DMS53 treated with DMSO at 0.1 percent for 48 hours (cell line): ENCODE data around the gene MPPED1.

Experiments
- DNase-seq: peaks from one replicate; lab custom pipeline; 2025; ENCODE audit not compliant: unreplicated experiment; lab: John Stamatoyannopoulos, UW

Gene MPPED1

GRCh38 chr22:43491177-43491576 is 79.4 kb downstream of the MPPED1 start:
- no peak for DNase-seq

GRCh38 chr22:43491737-43492136 is 79.9 kb downstream of the MPPED1 start:
- no peak for DNase-seq

- DNase-seq, result no peak
These were observed 81.5 kb downstream of the MPPED1 start for GRCh38 chr22:43493297-43493696.

GRCh38 chr22:43497956-43498855 is 86.4 kb downstream of the MPPED1 start:
- no peak for DNase-seq

- no peak for DNase-seq
These were observed 87.0 kb downstream of the MPPED1 start for GRCh38 chr22:43498856-43499253.

GRCh38 chr22:43500792-43501785 is 89.3 kb downstream of the MPPED1 start:
- no peak for DNase-seq

- DNase-seq, result no peak
These were observed 90.1 kb downstream of the MPPED1 start for GRCh38 chr22:43501878-43502277.

GRCh38 chr22:43502306-43502874 is 90.6 kb downstream of the MPPED1 start:
- DNase-seq, result no peak

GRCh38 chr22:43504068-43504467 is 92.3 kb downstream of the MPPED1 start:
- DNase-seq, result no peak

- no peak for DNase-seq
These were observed 93.0 kb downstream of the MPPED1 start for GRCh38 chr22:43504666-43505261.

- no peak for DNase-seq
These were observed 93.6 kb downstream of the MPPED1 start for GRCh38 chr22:43505423-43505822.

GRCh38 chr22:43505896-43506295 is 94.1 kb downstream of the MPPED1 start:
- DNase-seq, result no peak

- no peak for DNase-seq
These were observed 94.7 kb downstream of the MPPED1 start for GRCh38 chr22:43506487-43506886.

- no peak for DNase-seq
These were observed 95.4 kb downstream of the MPPED1 start for GRCh38 chr22:43507235-43507634.

- DNase-seq, result no peak
These were observed 96.7 kb downstream of the MPPED1 start for GRCh38 chr22:43508489-43508888.

GRCh38 chr22:43509337-43509736 is 97.5 kb downstream of the MPPED1 start:
- DNase-seq, result no peak

- DNase-seq, result no peak
These were observed 98.7 kb downstream of the MPPED1 start for GRCh38 chr22:43510281-43511070.

- DNase-seq, result no peak
These were observed 99.6 kb downstream of the MPPED1 start for GRCh38 chr22:43511276-43511910.

- no peak for DNase-seq
These were observed 100.5 kb downstream of the MPPED1 start for GRCh38 chr22:43512279-43512678.
